Muscle of leg (tissue), 16 donors: Measurements from ENCODE around the gene PCCA. TPM values are rescaled to one million over a fixed set of nuclear protein-coding genes. Genes with fewer than 3 reads are reported as not detected.

Source experiments
- DNase-seq: peaks from one replicate; pipeline ENCODE4 v3.0.0; 2013
- H3K27ac ChIP-seq: one replicate; pipeline ENCODE4 v1.5.1; 2013; ENCODE audit warnings: mild to moderate bottlenecking, low read length, control low read depth
- H3K27me3 ChIP-seq: one replicate; pipeline ENCODE4 v1.6.1; 2013; ENCODE audit warnings: low read length; ENCODE audit not compliant: control insufficient read depth, insufficient read depth
- H3K36me3 ChIP-seq: one replicate; pipeline ENCODE4 v1.6.1; 2013; ENCODE audit warnings: low read length; ENCODE audit not compliant: control insufficient read depth, insufficient read depth
- H3K4me1 ChIP-seq: one replicate; pipeline ENCODE4 v1.6.1; 2013; ENCODE audit warnings: low read length; ENCODE audit not compliant: control insufficient read depth, insufficient read depth
- H3K4me3 ChIP-seq: one replicate; pipeline ENCODE4 v1.5.1; 2013; ENCODE audit warnings: low read length, control low read depth
- H3K9me3 ChIP-seq: replicated peaks from 2 replicates; pipeline ENCODE4 v1.6.1; 2013; ENCODE audit warnings: low read depth, low read length; ENCODE audit not compliant: control insufficient read depth
- WGBS: methylation state at CpG from one replicate; pipeline ENCODE4 v1.1.5; 2013; ENCODE audit warnings: missing lambda C conversion rate; ENCODE audit not compliant: insufficient coverage; 5-methylcytosine and 5-hydroxymethylcytosine counted together
- long read RNA-seq, 11 donors: transcript quantifications; one replicate each; lab custom pipeline, GENCODE V29; 2026
- polyA plus RNA-seq, 8 donors: library from polyadenylated mRNA; unstranded; fragments of 120-200 nt; gene quantifications; one replicate each; pipeline versions ENCODE4 v1.2.1 to v1.2.3, GENCODE V29; 2013; ENCODE audit warnings: inconsistent platforms in 1 of 8, low replicate concordance in 1 of 8; ENCODE audit not compliant: insufficient read length in 8 of 8, insufficient read depth in 1 of 8
- total RNA-seq: library from RNA; stranded (reverse); fragments of 120-200 nt; gene quantifications from one replicate; pipeline ENCODE4 v1.2.4, GENCODE V29; 2013

The PCCA gene, protein sequence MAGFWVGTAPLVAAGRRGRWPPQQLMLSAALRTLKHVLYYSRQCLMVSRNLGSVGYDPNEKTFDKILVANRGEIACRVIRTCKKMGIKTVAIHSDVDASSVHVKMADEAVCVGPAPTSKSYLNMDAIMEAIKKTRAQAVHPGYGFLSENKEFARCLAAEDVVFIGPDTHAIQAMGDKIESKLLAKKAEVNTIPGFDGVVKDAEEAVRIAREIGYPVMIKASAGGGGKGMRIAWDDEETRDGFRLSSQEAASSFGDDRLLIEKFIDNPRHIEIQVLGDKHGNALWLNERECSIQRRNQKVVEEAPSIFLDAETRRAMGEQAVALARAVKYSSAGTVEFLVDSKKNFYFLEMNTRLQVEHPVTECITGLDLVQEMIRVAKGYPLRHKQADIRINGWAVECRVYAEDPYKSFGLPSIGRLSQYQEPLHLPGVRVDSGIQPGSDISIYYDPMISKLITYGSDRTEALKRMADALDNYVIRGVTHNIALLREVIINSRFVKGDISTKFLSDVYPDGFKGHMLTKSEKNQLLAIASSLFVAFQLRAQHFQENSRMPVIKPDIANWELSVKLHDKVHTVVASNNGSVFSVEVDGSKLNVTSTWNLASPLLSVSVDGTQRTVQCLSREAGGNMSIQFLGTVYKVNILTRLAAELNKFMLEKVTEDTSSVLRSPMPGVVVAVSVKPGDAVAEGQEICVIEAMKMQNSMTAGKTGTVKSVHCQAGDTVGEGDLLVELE
- total RNA-seq = 35.5 TPM
- polyA plus RNA-seq = 10 to 100 TPM; 23.9 to 33.4 (median 27.7) TPM
- long read RNA-seq, donor 1 = 0 reads
- long read RNA-seq, donor 2 = 0 reads
- long read RNA-seq, donor 3, partial matches to known transcripts = 0 of 11 reads
- long read RNA-seq, donor 3, other reads (novel, unspliced or antisense) = 9 of 11 reads
- long read RNA-seq, donor 4, partial matches to known transcripts = 0 of 10 reads
- long read RNA-seq, donor 4, other reads (novel, unspliced or antisense) = 10 of 10 reads
- long read RNA-seq, donor 5, partial matches to known transcripts = 9 of 13 reads
- long read RNA-seq, donor 5, other reads (novel, unspliced or antisense) = 0 of 13 reads
- long read RNA-seq, donor 6, partial matches to known transcripts = 10 of 34 reads
- long read RNA-seq, donor 6, other reads (novel, unspliced or antisense) = 20 of 34 reads
- long read RNA-seq, donor 7, partial matches to known transcripts = 18 of 26 reads
- long read RNA-seq, donor 7, other reads (novel, unspliced or antisense) = 6 of 26 reads
- long read RNA-seq, donor 8, partial matches to known transcripts = 7 of 7 reads
- long read RNA-seq, donor 8, other reads (novel, unspliced or antisense) = 0 of 7 reads
- long read RNA-seq, donor 9, partial matches to known transcripts = 15 of 21 reads
- long read RNA-seq, donor 9, other reads (novel, unspliced or antisense) = 5 of 21 reads
- long read RNA-seq, donor 10, partial matches to known transcripts = 16 of 20 reads
- long read RNA-seq, donor 10, other reads (novel, unspliced or antisense) = 0 of 20 reads
- long read RNA-seq, donor 11, partial matches to known transcripts = 12 of 23 reads
- long read RNA-seq, donor 11, other reads (novel, unspliced or antisense) = 7 of 23 reads

- Histone ChIP-seq H3K27ac (peak within 1 kb of the TSS; percentile 74), H3K9me3 (no peaks in the 10 kb centered on the region), H3K4me1 (peaks cover 11% of the 10 kb centered on the region), H3K4me3 (peak within 1 kb of the TSS; percentile 80), H3K27me3 (no peaks in the 10 kb centered on the region), H3K36me3 (peaks cover 8% of the 10 kb centered on the region)
- peak; percentile 99 for DNase-seq
- under 1% methylated on average over 77 of the region's 77 CpGs for WGBS
Measured at GRCh38 chr13:100088644-100089464, at the start of gene PCCA. TSS of gene PCCA (plus strand) at chr13:100089093. CDS start at chr13:100089121, 28 bp downstream.

GRCh38 chr13:100039740-100040139, 49.2 kb upstream of the PCCA start:
- WGBS = no CpG with 5 or more reads among the region's 4 CpGs
- no peak overlapping the region for H3K27ac ChIP-seq
- H3K9me3 ChIP-seq = no peaks in the 10 kb centered on the region
- no peaks in the 10 kb centered on the region for H3K4me1 ChIP-seq
- no peak for DNase-seq
- H3K27me3 ChIP-seq = no peaks in the 10 kb centered on the region
- H3K36me3 ChIP-seq = no peaks in the 10 kb centered on the region
- H3K4me3 ChIP-seq = no peak overlapping the region

DNA sequence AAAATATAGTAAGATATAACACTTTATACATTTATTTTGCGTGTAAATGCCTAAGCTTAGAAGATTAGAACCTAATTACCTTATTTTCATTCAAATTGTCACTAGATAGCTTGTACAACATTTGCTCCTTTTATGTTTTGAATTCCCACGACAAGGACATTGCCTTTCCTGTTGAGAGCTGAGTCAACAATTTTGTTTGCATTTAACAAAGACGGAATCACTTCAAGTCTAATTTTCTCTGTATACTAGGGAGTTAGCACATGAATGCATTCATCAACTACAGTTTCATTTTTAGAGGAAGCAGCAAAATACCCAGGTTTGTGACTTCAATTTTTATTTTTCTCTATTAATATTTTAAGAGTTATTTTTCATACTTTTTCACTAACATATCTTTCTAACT, 48.7 kb upstream of the PCCA start:
- no peaks in the 10 kb centered on the region for H3K36me3 ChIP-seq
- no peaks in the 10 kb centered on the region for H3K4me1 ChIP-seq
- no peak for DNase-seq

GRCh38 chr13:100044936-100045335, 44.0 kb upstream of the PCCA start:
- Histone ChIP-seq H3K9me3 (no peaks in the 10 kb centered on the region), H3K4me1 (no peaks in the 10 kb centered on the region), H3K36me3 (no peaks in the 10 kb centered on the region), H3K27me3 (no peaks in the 10 kb centered on the region), H3K4me3 (no peak overlapping the region), H3K27ac (no peak overlapping the region)
- no peak for DNase-seq
- 83% methylated on average over 1 of the region's 3 CpGs for WGBS

More for the DNA sequence above, 48.7 kb upstream of the PCCA start:
- no peaks in the 10 kb centered on the region for H3K27me3 ChIP-seq
- no peak overlapping the region for H3K27ac ChIP-seq
- H3K4me3 ChIP-seq = no peak overlapping the region
- WGBS = no CpG with 5 or more reads among the region's 3 CpGs
- no peaks in the 10 kb centered on the region for H3K9me3 ChIP-seq

- Histone ChIP-seq H3K27ac (no peak overlapping the region), H3K27me3 (no peaks in the 10 kb centered on the region), H3K36me3 (no peaks in the 10 kb centered on the region), H3K4me1 (no peaks in the 10 kb centered on the region), H3K9me3 (no peaks in the 10 kb centered on the region), H3K4me3 (no peak overlapping the region)
- no peak for DNase-seq
- WGBS = 20% methylated on average over 1 of the region's 3 CpGs
Measured at GRCh38 chr13:100045355-100045754, 43.5 kb upstream of the PCCA start.

GRCh38 chr13:100051070-100051469, 37.8 kb upstream of the PCCA start:
- no peak overlapping the region for H3K4me3 ChIP-seq
- WGBS = no CpG with 5 or more reads among the region's 3 CpGs
- no peaks in the 10 kb centered on the region for H3K36me3 ChIP-seq
- H3K9me3 ChIP-seq = no peaks in the 10 kb centered on the region
- H3K27me3 ChIP-seq = no peaks in the 10 kb centered on the region
- DNase-seq = no peak
- H3K4me1 ChIP-seq = no peaks in the 10 kb centered on the region
- no peak overlapping the region for H3K27ac ChIP-seq

DNA sequence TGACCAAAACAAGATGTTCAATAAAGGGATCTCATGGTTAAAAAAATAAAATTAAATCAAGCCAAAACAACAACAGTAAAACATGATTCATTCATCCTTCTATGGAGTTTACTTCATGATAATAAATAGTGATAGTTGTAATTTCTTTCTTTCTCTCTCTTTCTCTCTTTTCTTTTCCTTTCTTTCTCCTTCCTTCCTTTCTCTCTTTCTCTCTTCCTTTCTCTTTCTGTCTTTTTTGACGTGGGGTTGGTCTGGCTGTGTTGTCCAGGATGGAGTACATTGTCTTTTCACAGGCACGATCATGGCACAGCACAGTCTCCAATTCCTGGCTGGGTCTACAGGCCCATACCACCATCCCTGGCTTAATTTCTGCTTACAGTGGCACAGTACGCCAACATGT, 29.1 kb upstream of the PCCA start:
- Histone ChIP-seq H3K27ac (no peak overlapping the region), H3K36me3 (no peaks in the 10 kb centered on the region), H3K9me3 (peaks cover 2% of the 10 kb centered on the region), H3K27me3 (no peaks in the 10 kb centered on the region), H3K4me1 (peaks cover 10% of the 10 kb centered on the region), H3K4me3 (no peak overlapping the region)
- DNase-seq = no peak
- WGBS = 60% methylated on average over 1 of the region's 3 CpGs

GRCh38 chr13:100063333-100063732, 25.6 kb upstream of the PCCA start:
- Histone ChIP-seq H3K27me3 (no peaks in the 10 kb centered on the region), H3K4me1 (peaks cover 10% of the 10 kb centered on the region), H3K36me3 (no peaks in the 10 kb centered on the region), H3K4me3 (no peak overlapping the region), H3K27ac (no peak overlapping the region), H3K9me3 (peaks cover 2% of the 10 kb centered on the region)
- DNase-seq = peak; percentile 78
- 41% methylated on average over 4 of the region's 6 CpGs for WGBS

GRCh38 chr13:100063906-100064305, 25.0 kb upstream of the PCCA start:
- DNase-seq = no peak
- 84% methylated on average over 2 of the region's 5 CpGs for WGBS
- H3K4me3 ChIP-seq = no peak overlapping the region
- no peak overlapping the region for H3K27ac ChIP-seq
- H3K9me3 ChIP-seq = peaks cover 2% of the 10 kb centered on the region
- no peaks in the 10 kb centered on the region for H3K36me3 ChIP-seq
- H3K4me1 ChIP-seq = peaks cover 10% of the 10 kb centered on the region
- H3K27me3 ChIP-seq = no peaks in the 10 kb centered on the region
